Activated CD4-positive, alpha-beta memory T cell treated with anti-CD3 and anti-CD28 coated beads, Interleukin-2, amount 10 ng/mL, durations not matched to agents 7 days and 5 days (primary cell): ENCODE measurements around the gene SCGB3A2. TPM values are rescaled to one million over a fixed set of nuclear protein-coding genes. Genes with fewer than 3 reads are reported as not detected.

Experiments
- CTCF ChIA-PET: fragments of 350-600 bp; sonication (Branson Sonifier 250); formaldehyde crosslinking; loops from one replicate; lab custom pipeline; 2021; ENCODE audit warnings: antibody characterized with exemption, inconsistent platforms; lab: Charles Lee
- POLR2A ChIA-PET: fragments of 350-600 bp; sonication (Branson Sonifier 250); formaldehyde crosslinking; loops from one replicate; lab custom pipeline; 2021; ENCODE audit warnings: antibody characterized with exemption; lab: Charles Lee
- DNase-seq: peaks from one replicate; pipeline ENCODE4 v3.0.0-alpha.2; 2020
- H3K27ac Mint-ChIP-seq: one replicate; pipeline ENCODE4 v1.8.0; 2021; ENCODE audit warnings: mild to moderate bottlenecking, mixed read lengths
- H3K27me3 Mint-ChIP-seq: one replicate; pipeline ENCODE4 v1.8.0; 2021; ENCODE audit warnings: mixed read lengths
- H3K36me3 Mint-ChIP-seq: one replicate; pipeline ENCODE4 v1.8.0; 2021; ENCODE audit warnings: low read depth, mixed read lengths
- H3K4me1 Mint-ChIP-seq: one replicate; pipeline ENCODE4 v1.8.0; 2021; ENCODE audit warnings: mixed read lengths
- H3K4me3 Mint-ChIP-seq: one replicate; pipeline ENCODE4 v1.8.0; 2021; ENCODE audit warnings: mild to moderate bottlenecking, mixed read lengths
- H3K9me3 Mint-ChIP-seq: one replicate; pipeline ENCODE4 v1.8.0; 2021; ENCODE audit warnings: mixed read lengths
- total RNA-seq, 2 experiments: library from RNA; stranded (reverse); gene quantifications; one replicate each; pipeline ENCODE4 v1.2.3, GENCODE V29; 2021

Gene SCGB3A2
- total RNA-seq, 2 experiments from 2014 or later, result not detected

GRCh38 chr5:147901599-147902039 is 23.1 kb downstream of the SCGB3A2 start:
- Mint-ChIP-seq H3K36me3 (no peaks in the 10 kb centered on the region), H3K27me3 (no peaks in the 10 kb centered on the region), H3K4me3 (no peak overlapping the region), H3K27ac (no peak overlapping the region), H3K9me3 (no peaks in the 10 kb centered on the region), H3K4me1 (no peaks in the 10 kb centered on the region)
- DNase-seq, result no peak
- ChIA-PET CTCF (no interaction called here), POLR2A (no interaction called here)

- no peak overlapping the region for H3K27ac Mint-ChIP-seq
- no peaks in the 10 kb centered on the region for H3K36me3 Mint-ChIP-seq
- POLR2A ChIA-PET, result no interaction called here
- H3K9me3 Mint-ChIP-seq, result no peaks in the 10 kb centered on the region
- DNase-seq, result no peak
- no peaks in the 10 kb centered on the region for H3K27me3 Mint-ChIP-seq
- H3K4me3 Mint-ChIP-seq, result no peak overlapping the region
- CTCF ChIA-PET, result no interaction called here
- no peaks in the 10 kb centered on the region for H3K4me1 Mint-ChIP-seq
Observed at GRCh38 chr5:147902609-147903115, 24.2 kb downstream of the SCGB3A2 start.

- Mint-ChIP-seq H3K4me1 (no peaks in the 10 kb centered on the region), H3K27me3 (no peaks in the 10 kb centered on the region), H3K9me3 (no peaks in the 10 kb centered on the region), H3K27ac (no peak overlapping the region), H3K36me3 (no peaks in the 10 kb centered on the region), H3K4me3 (no peak overlapping the region)
- ChIA-PET POLR2A (no interaction called here), CTCF (no interaction called here)
- DNase-seq, result no peak
Observed at GRCh38 chr5:147904110-147904509, 25.6 kb downstream of the SCGB3A2 start.

- H3K27me3 Mint-ChIP-seq, result no peaks in the 10 kb centered on the region
- no peaks in the 10 kb centered on the region for H3K36me3 Mint-ChIP-seq
- ChIA-PET CTCF (no interaction called here), POLR2A (no interaction called here)
- no peak for DNase-seq
- no peaks in the 10 kb centered on the region for H3K4me1 Mint-ChIP-seq
- H3K9me3 Mint-ChIP-seq, result no peaks in the 10 kb centered on the region
- no peak within 1 kb of the TSS for H3K4me3 Mint-ChIP-seq
- no peak within 1 kb of the TSS for H3K27ac Mint-ChIP-seq
Observed at GRCh38 chr5:147906326-147907095, 28.0 kb downstream of the SCGB3A2 start, which contains the start of gene C5orf46. Gene C5orf46, minus strand, starts transcription at chr5:147906538. Its CDS starts 37 bp downstream, at chr5:147906501.

GRCh38 chr5:147911427-147911826 is 32.9 kb downstream of the SCGB3A2 start:
- H3K9me3 Mint-ChIP-seq, result no peaks in the 10 kb centered on the region
- no peak overlapping the region for H3K4me3 Mint-ChIP-seq
- ChIA-PET CTCF (no interaction called here), POLR2A (no interaction called here)
- no peaks in the 10 kb centered on the region for H3K36me3 Mint-ChIP-seq
- no peaks in the 10 kb centered on the region for H3K27me3 Mint-ChIP-seq
- no peaks in the 10 kb centered on the region for H3K4me1 Mint-ChIP-seq
- no peak overlapping the region for H3K27ac Mint-ChIP-seq
- DNase-seq, result no peak

- Mint-ChIP-seq H3K4me1 (no peaks in the 10 kb centered on the region), H3K27ac (no peak overlapping the region), H3K27me3 (no peaks in the 10 kb centered on the region), H3K36me3 (no peaks in the 10 kb centered on the region), H3K4me3 (no peak overlapping the region), H3K9me3 (no peaks in the 10 kb centered on the region)
- POLR2A ChIA-PET, result no interaction called here
- CTCF ChIA-PET, result no interaction called here
- DNase-seq, result no peak
Observed at GRCh38 chr5:147912011-147912410, 33.5 kb downstream of the SCGB3A2 start.

GRCh38 chr5:147913786-147914185 is 35.3 kb downstream of the SCGB3A2 start:
- H3K9me3 Mint-ChIP-seq, result no peaks in the 10 kb centered on the region
- POLR2A ChIA-PET, result no interaction called here
- H3K4me1 Mint-ChIP-seq, result no peaks in the 10 kb centered on the region
- no peak overlapping the region for H3K4me3 Mint-ChIP-seq
- CTCF ChIA-PET, result no interaction called here
- H3K36me3 Mint-ChIP-seq, result no peaks in the 10 kb centered on the region
- DNase-seq, result no peak
- no peak overlapping the region for H3K27ac Mint-ChIP-seq
- no peaks in the 10 kb centered on the region for H3K27me3 Mint-ChIP-seq

GRCh38 chr5:147918101-147918685 is 39.7 kb downstream of the SCGB3A2 start:
- H3K4me3 Mint-ChIP-seq, result no peak overlapping the region
- POLR2A ChIA-PET, result no interaction called here

GRCh38 chr5:147918899-147919298 is 40.4 kb downstream of the SCGB3A2 start:
- Mint-ChIP-seq H3K9me3 (no peaks in the 10 kb centered on the region), H3K36me3 (no peaks in the 10 kb centered on the region), H3K27me3 (no peaks in the 10 kb centered on the region), H3K27ac (no peak overlapping the region), H3K4me1 (no peaks in the 10 kb centered on the region), H3K4me3 (no peak overlapping the region)
- ChIA-PET POLR2A (no interaction called here), CTCF (no interaction called here)
- DNase-seq, result no peak

More at GRCh38 chr5:147918101-147918685, 39.7 kb downstream of the SCGB3A2 start:
- Mint-ChIP-seq H3K9me3 (no peaks in the 10 kb centered on the region), H3K36me3 (no peaks in the 10 kb centered on the region), H3K4me1 (no peaks in the 10 kb centered on the region), H3K27me3 (no peaks in the 10 kb centered on the region), H3K27ac (no peak overlapping the region)
- CTCF ChIA-PET, result no interaction called here
- no peak for DNase-seq

GRCh38 chr5:147920420-147921030 is 42.0 kb downstream of the SCGB3A2 start:
- no peak overlapping the region for H3K27ac Mint-ChIP-seq
- H3K36me3 Mint-ChIP-seq, result no peaks in the 10 kb centered on the region
- ChIA-PET CTCF (no interaction called here), POLR2A (no interaction called here)
- no peaks in the 10 kb centered on the region for H3K27me3 Mint-ChIP-seq
- no peak for DNase-seq
- no peak overlapping the region for H3K4me3 Mint-ChIP-seq
- H3K4me1 Mint-ChIP-seq, result no peaks in the 10 kb centered on the region
- H3K9me3 Mint-ChIP-seq, result no peaks in the 10 kb centered on the region

GRCh38 chr5:147921136-147921535 is 42.6 kb downstream of the SCGB3A2 start:
- POLR2A ChIA-PET, result no interaction called here
- H3K9me3 Mint-ChIP-seq, result no peaks in the 10 kb centered on the region
- CTCF ChIA-PET, result no interaction called here
- H3K4me1 Mint-ChIP-seq, result no peaks in the 10 kb centered on the region
- no peak overlapping the region for H3K27ac Mint-ChIP-seq
- H3K27me3 Mint-ChIP-seq, result no peaks in the 10 kb centered on the region
- no peak overlapping the region for H3K4me3 Mint-ChIP-seq
- no peaks in the 10 kb centered on the region for H3K36me3 Mint-ChIP-seq
- no peak for DNase-seq

GRCh38 chr5:147925020-147925419 is 46.5 kb downstream of the SCGB3A2 start:
- POLR2A ChIA-PET, result no interaction called here
- no peak for DNase-seq
- no peaks in the 10 kb centered on the region for H3K9me3 Mint-ChIP-seq
- no peaks in the 10 kb centered on the region for H3K27me3 Mint-ChIP-seq
- H3K27ac Mint-ChIP-seq, result no peak overlapping the region
- H3K4me3 Mint-ChIP-seq, result no peak overlapping the region
- H3K4me1 Mint-ChIP-seq, result no peaks in the 10 kb centered on the region
- CTCF ChIA-PET, result no interaction called here
- H3K36me3 Mint-ChIP-seq, result no peaks in the 10 kb centered on the region

GRCh38 chr5:147927901-147928300 is 49.4 kb downstream of the SCGB3A2 start:
- Mint-ChIP-seq H3K27me3 (no peaks in the 10 kb centered on the region), H3K27ac (no peak overlapping the region), H3K9me3 (no peaks in the 10 kb centered on the region), H3K36me3 (no peaks in the 10 kb centered on the region), H3K4me3 (no peak overlapping the region), H3K4me1 (no peaks in the 10 kb centered on the region)
- ChIA-PET POLR2A (no interaction called here), CTCF (no interaction called here)
- no peak for DNase-seq
